HepG2 (cell line): ENCODE results near the gene EOGT. TPM values are rescaled to one million over a fixed set of nuclear protein-coding genes. Genes with fewer than 3 reads are reported as not detected.

Experiments used
- DNMT3B ChIP-seq: conservative IDR thresholded peaks from 2 replicates; pipeline ENCODE4 v1.6.1; 2016; ENCODE audit warnings: missing biosample characterization, control low read depth
- FOXC1 ChIP-seq: sonication (generic); formaldehyde crosslinking; IDR thresholded peaks from 2 replicates; pipeline ENCODE4 v1.8.0; 2022; ENCODE audit warnings: mild to moderate bottlenecking, missing genetic modification reagents, borderline replicate concordance
- GATA4 ChIP-seq: sonication (generic); IDR thresholded peaks from 2 replicates; pipeline ENCODE4 v1.6.1; 2016; ENCODE audit warnings: antibody characterized with exemption, low read depth, borderline replicate concordance
- HMGXB4 ChIP-seq, 2 experiments: sonication (generic) in 1 of 2; formaldehyde crosslinking in 1 of 2; IDR thresholded peaks; 2 replicates each; pipeline versions ENCODE4 v1.4.0 to v1.6.1; 2018 to 2020; ENCODE audit warnings: missing genetic modification reagents in 2 of 2, borderline replicate concordance in 1 of 2, low read depth in 1 of 2, mild to moderate bottlenecking in 1 of 2, missing biosample characterization in 1 of 2
- KLF11 ChIP-seq: IDR thresholded peaks from 2 replicates; pipeline ENCODE4 v1.6.1; 2016; ENCODE audit warnings: missing compliant biosample characterization
- MYNN ChIP-seq: sonication (generic); formaldehyde crosslinking; IDR thresholded peaks from 2 replicates; pipeline ENCODE4 v1.4.0; 2020; ENCODE audit warnings: mild to moderate bottlenecking, low read depth, missing genetic modification reagents
- NR2F6 ChIP-seq, 2 experiments: IDR thresholded peaks; 2 replicates each; pipeline ENCODE4 v1.6.1; 2016; ENCODE audit warnings: antibody characterized with exemption in 1 of 2, mild to moderate bottlenecking in 1 of 2
- PRDM10 ChIP-seq: sonication (generic); formaldehyde crosslinking; IDR thresholded peaks from 2 replicates; pipeline ENCODE4 v1.4.0; 2020; ENCODE audit warnings: low read depth, missing genetic modification reagents
- RCOR2 ChIP-seq: IDR thresholded peaks from 2 replicates; pipeline ENCODE4 v1.6.1; 2016; ENCODE audit warnings: missing biosample characterization, missing genetic modification reagents
- SMARCE1 ChIP-seq: fragments of 450-650 bp; IDR thresholded peaks from 2 replicates; pipeline ENCODE4 v1.6.1; 2017; ENCODE audit warnings: borderline replicate concordance
- TRIM22 ChIP-seq: fragments of 450-650 bp; IDR thresholded peaks from 2 replicates; pipeline ENCODE4 v1.6.1; 2017
- ZBTB21 ChIP-seq: sonication (generic); formaldehyde crosslinking; IDR thresholded peaks from 2 replicates; pipeline ENCODE4 v1.4.0; 2020; ENCODE audit warnings: missing genetic modification reagents
- ZFP91 ChIP-seq: sonication (generic); formaldehyde crosslinking; IDR thresholded peaks from 2 replicates; pipeline ENCODE4 v1.9.0; 2022; ENCODE audit warnings: missing genetic modification reagents, mild to moderate bottlenecking, borderline replicate concordance
- ZNF138 ChIP-seq: sonication (generic); formaldehyde crosslinking; IDR thresholded peaks from 2 replicates; pipeline ENCODE4 v1.5.0; 2020; ENCODE audit warnings: mild to moderate bottlenecking, low read depth, missing genetic modification reagents
- ZNF768 ChIP-seq: sonication (generic); formaldehyde crosslinking; IDR thresholded peaks from 2 replicates; pipeline ENCODE4 v1.4.0; 2020; ENCODE audit warnings: missing genetic modification reagents
- ZNF770 ChIP-seq: sonication (generic); formaldehyde crosslinking; IDR thresholded peaks from 2 replicates; pipeline ENCODE4 v1.5.0; 2020; ENCODE audit warnings: mild to moderate bottlenecking, missing genetic modification reagents
- polyA plus RNA-seq, 8 experiments: library from polyadenylated mRNA; depleted of rRNA in 3 of 8; stranded (reverse) in 7 of 8; unstranded in 1 of 8; fragments of >200 nt; fragmentation: Illumina TruSeq in 4 of 8; extraction: Trizol in 4 of 8; gene quantifications; 2 replicates each; pipeline versions ENCODE4 v1.2.1 to v1.2.3, GENCODE V29; 2011 to 2016; ENCODE audit warnings: low read depth in 4 of 8, missing spikeins in 1 of 8, mixed read lengths in 1 of 8; ENCODE audit not compliant: insufficient read depth in 1 of 8
- total RNA-seq, 5 experiments: library from RNA; depleted of rRNA; stranded (reverse); fragments of >200 nt; fragmentation: Illumina TruSeq; extraction: Trizol; gene quantifications; 2 replicates each; pipeline ENCODE4 v1.2.3, GENCODE V29; 2016; ENCODE audit warnings: low read depth in 1 of 5
- TF ChIP-seq, protein P1 (sequence below): sonication (generic); IDR thresholded peaks from 2 replicates; pipeline ENCODE4 v1.6.1; 2016; ENCODE audit warnings: low read depth, borderline replicate concordance

The EOGT gene
- total and polyA plus RNA-seq, 2 of the 13 experiments (the other 11 are each of a cell fraction or from before 2014, with no cell fraction given): 4.5 to 18.6 TPM

DNA sequence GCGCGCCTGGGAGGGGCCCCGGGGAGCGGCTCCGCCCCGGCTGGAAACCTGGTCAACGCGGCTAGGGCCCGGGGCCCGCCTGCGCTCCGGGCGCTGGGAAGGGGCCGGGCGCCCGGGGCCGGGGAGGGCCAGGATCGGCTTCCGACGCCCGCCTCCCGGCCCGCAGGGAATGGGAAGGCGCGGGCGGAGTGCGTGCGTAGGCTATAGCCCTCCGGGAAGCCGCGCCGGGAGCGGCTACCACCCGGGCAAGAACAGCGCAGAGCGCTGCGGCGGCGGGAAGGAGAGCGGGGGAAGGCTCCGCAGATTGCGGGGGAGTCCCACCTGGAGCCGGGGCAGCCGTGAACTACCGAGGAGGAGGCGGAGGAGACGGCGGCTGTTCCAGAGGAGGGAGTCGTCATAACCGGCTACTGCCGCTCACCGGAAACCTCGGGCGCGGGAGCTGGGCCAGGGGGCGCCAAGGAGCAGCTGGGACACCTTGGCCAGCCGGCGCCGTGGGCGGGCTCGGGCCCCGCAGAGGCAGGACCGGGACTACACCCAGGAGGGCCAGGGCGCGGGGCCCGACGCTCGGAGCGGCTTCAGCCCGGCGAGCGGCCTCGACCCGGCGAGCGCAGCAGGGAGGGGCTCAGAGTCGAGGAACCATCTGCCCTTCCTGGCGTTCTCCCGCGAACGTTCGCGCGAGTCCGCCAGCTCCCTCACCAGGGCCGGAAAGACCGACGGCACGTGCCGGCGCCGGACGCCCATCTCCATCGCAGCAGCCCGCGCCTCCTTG lies at the start of gene EOGT (continued):
- TF ChIP-seq PRDM10 (CRISPR knock-in tag) (no peak), DNMT3B (CRISPR knock-in tag) (no peak), FOXC1 (CRISPR knock-in tag) (peak; percentile 93), RCOR2 (CRISPR knock-in tag) (no peak), MYNN (CRISPR knock-in tag) (no peak), HMGXB4 (CRISPR knock-in tag; IDR thresholded peaks at IDR 0.05; ENCODE audit: borderline replicate concordance in 1 of 2, low read depth in 1 of 2) (peak; percentile 98), NR2F6 (IDR thresholded peaks at IDR 0.05) (no peak), NR2F6 (CRISPR knock-in tag; IDR thresholded peaks at IDR 0.05) (no peak), KLF11 (CRISPR knock-in tag) (no peak), ZBTB21 (no peak), GATA4 (no peak), ZFP91 (CRISPR knock-in tag) (peak; percentile 93), ZNF138 (peak; percentile 77; the same call in 1 of the 2 replicates), ZNF770 (CRISPR knock-in tag) (peak; percentile 58), TRIM22 (no peak), ZNF768 (peak; percentile 81), SMARCE1 (no peak)
- TF ChIP-seq, protein P1, sequence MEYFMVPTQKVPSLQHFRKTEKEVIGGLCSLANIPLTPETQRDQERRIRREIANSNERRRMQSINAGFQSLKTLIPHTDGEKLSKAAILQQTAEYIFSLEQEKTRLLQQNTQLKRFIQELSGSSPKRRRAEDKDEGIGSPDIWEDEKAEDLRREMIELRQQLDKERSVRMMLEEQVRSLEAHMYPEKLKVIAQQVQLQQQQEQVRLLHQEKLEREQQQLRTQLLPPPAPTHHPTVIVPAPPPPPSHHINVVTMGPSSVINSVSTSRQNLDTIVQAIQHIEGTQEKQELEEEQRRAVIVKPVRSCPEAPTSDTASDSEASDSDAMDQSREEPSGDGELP: peak; percentile 74; the same call in 1 of the 2 replicates
